HG03521 (cell line): Measurements from ENCODE around the gene ERLIN1.
A peak's percentile ranks its signal among the peaks of the same experiment; 100 is the strongest.

ENCODE experiments used
- ATAC-seq: cut with Tn5 transposase; IDR thresholded peaks from one replicate; pipeline ENCODE4 v1.9.1; 2021; ENCODE audit warnings: mild to moderate bottlenecking, moderate library complexity; ENCODE audit not compliant: unreplicated experiment

Gene ERLIN1

DNA sequence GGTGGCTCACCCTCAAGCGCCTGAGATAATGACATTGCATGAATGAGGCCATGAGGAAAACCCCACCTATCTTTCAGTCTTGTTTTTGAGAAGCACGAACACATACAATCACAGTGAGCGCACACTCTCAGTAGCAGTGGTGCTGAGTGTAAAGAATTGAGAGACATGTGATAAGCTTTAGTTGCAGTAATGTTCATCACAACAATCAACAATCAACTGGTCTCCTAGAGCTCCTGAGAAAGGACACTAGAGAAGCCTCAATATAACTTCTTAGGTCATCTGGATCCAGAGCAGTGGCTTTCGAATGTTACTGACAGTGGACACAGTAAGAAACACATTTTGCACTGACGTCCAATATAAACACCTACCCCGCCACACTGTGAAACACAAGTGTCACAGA is 12.8 kb downstream of the ERLIN1 start:
- no peak for ATAC-seq

DNA sequence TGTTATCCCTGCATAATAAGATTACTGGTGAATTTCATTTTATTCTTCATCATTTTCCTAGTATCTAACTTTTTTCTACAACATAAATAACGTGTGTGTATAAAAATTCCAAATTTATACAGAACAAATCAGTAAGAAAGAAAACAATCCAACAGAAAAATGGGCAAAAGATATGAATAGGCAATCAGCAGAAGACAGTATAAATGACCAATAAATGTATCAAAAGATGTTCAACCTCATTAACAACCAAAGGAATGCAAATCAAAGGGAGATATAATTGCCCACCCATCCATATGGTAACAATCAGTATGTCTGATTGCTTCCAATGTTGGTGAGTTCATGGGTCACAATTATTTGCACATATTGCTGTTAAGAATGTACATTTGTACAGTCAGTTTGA is 13.5 kb downstream of the ERLIN1 start:
- ATAC-seq, result no peak

DNA sequence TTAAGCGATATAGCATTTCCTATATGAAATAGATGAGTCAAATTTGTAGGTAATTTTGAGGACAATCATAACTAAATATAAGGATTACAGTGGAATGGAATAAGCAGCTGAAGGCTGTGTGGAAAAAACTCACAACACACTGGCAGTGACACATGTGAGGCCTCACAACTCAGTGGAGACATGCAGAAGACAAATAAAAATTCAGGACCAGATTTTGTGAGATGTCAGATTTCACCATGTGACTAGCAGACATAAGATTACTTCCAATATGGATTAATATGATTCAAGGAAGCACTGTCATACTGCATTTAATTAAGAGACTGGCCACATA is 17.6 kb downstream of the ERLIN1 start:
- no peak for ATAC-seq

DNA sequence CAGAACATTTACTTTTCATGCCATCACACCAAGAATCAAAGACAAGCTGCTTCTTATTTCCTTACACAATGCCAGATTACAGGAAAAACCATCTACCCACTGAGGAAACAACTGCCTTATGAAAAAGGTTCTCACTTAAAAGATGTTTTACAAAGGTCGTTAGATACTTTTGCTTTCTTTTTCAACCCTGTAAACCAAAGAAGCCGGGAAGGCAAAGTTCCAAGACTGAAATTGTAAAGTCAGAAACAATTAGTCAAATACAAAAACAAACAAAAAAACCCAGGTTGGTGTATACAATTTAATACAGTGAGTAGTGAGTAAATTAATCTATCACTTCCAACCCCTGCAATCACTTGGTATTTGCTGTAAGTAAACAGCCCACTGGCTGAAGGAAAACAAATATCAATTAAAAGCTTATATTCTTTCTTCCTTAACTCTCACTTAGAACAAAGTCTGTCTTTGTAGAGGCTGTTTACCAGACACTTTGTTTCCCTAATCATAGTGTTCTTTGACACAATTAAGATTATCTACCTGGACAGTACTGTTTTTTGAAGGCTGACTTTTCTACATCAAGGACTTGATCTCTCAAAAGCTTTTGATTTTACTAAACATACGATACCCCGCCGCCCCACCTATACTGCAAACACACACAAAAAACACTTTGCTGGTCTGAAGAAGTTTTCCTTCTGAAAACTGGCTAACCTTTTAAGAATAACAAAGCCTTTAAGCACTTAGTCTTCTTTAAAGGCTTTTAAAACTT is 18.1 kb downstream of the ERLIN1 start:
- no peak for ATAC-seq

DNA sequence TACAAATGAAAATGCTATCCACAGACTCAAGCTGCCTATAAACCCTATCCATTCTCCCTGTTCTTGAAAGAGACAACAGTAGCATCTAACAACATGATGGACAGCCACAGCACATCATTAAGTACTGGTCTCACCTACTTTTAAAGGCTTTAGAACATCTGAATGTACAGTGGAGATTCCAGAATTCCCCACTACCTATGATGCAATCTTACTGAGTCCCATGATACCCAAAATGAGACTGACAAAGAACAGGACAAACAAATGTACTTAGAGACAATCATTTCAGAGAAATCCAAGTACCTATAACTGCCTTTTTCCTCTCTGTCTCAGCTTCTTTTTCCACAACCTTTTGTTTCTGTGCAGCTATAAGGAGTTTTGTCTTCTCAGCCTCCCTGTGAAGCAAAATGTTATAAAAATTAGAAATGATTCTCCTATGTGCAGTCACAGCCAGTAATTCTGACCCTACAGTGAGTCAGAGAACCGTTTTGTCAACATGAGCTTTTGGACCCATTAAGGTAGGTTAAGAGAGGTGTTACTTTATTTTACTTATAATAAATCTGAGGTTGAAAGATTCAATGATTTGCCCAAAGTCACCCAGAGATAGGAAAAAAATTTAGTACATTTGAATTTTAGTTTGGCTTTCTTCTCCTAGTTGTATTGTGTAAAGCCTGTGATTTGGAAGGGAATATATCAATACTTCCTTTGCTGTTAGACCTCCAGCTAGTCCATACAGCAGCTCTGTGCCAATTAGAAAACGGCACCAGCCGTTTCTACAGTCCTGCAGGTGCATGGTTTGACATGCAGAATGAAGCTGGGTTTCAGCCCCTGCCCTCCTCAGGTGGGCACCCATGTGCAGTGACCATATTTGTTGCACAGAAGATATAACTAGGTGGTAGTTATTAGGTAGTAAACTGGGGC is 21.9 kb downstream of the ERLIN1 start:
- no peak for ATAC-seq

DNA sequence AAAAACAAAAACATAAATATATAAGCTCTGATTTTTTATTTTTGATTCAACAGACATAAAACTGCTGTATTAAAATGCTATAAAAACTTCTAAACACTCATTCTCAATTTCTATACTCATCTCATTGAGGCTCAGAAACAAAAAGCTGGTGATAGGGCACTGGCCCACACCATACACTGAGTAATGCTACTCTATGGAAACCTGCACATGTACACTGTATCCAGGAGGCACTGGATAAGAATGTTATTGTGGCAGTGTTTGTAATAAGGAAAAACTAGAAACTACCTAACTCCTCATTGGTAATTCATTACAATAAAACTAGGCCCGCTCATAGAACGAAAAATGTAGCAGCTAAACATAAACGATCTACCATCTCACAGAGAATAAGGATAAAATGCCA is 23.1 kb downstream of the ERLIN1 start:
- no peak for ATAC-seq

DNA sequence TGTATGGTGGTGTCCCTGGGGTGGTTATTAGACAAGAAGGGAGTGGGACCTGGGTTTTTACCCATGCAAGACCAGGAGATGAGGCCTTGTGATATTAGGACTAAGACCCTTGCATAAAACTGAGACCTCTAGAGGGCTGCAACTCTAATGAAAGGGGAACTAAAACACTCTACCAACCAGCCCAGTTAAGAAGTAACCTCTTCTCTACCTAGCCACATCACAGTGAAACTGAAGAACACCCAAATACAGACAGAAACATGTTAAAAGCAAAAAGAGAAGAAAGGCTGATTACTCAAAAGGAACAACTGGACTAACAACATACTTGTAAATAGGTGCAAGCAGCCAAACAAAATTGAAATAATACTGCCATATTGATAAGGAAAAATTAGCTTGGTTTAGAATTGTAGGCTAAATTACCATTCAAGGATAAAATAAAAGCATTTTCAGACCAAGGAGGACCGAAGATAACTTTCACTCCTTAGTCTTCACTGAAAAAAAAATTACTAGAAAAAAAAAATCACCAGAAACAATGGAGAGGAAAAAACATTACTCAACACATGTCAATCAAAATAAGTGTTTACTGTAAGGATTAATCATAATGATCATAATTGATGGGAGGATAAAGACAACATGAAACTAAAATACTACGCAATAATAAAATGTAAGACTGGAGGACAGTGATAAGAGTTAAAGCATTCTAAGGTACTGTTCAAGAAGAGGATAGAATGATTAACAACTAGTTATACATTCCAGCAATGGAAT is 27.6 kb downstream of the ERLIN1 start:
- ATAC-seq, result peak; percentile 92

DNA sequence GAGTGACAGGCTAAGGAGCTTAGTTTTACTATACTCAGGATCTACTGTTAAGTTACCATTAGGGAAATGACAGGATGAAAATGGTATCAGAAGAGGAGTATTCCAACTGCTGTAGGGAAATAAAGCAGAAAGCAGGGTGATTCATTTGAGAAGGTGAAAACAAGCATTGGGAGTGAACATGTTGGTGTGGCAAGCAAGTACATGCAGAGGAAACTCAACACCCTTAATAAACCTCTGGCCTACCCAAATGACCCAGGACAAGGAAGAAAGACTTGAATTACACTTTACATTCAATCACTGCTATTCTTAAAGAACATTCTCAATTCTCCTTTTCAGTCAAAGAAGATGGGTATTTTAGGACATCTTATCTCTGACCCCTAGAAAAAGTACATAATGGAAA is 28.7 kb downstream of the ERLIN1 start:
- no peak for ATAC-seq

DNA sequence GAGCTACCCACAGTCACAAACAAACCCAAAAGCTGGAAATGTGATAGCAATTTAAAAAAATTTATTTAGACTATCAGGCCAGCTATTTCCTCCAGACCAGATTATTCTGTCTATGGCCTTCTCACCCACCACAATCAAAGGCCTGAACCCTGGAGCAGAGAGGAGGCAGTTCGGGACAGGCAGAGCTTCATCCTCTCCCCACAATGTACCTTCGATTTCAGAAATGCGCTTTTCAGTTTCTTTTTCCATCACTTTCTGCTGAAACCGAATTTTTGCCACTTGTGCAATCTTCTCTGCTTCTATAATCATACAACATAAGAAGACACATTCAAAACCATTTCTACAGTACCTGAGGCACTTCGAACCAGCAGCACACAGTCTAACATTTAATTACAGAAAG is 29.9 kb downstream of the ERLIN1 start:
- no peak for ATAC-seq

DNA sequence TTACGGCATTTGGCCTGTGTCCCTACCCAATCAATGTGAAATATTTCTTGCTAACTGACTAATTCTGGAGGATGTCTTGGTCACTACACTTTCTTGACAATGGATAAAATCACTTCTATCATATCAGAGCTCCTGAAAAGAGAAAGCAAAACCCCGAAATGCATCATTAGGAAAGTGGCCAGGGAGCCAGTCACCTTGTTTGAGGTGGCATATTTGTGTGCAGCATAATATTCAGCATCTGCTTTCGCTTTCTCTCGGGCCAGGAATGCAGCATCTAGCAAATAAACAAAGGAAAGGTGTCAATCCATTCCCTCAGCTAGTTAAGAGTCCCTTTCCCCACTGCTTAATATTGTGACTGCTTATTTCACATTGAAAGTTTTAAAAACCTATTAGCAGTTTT is 31.2 kb downstream of the ERLIN1 start:
- no peak for ATAC-seq

DNA sequence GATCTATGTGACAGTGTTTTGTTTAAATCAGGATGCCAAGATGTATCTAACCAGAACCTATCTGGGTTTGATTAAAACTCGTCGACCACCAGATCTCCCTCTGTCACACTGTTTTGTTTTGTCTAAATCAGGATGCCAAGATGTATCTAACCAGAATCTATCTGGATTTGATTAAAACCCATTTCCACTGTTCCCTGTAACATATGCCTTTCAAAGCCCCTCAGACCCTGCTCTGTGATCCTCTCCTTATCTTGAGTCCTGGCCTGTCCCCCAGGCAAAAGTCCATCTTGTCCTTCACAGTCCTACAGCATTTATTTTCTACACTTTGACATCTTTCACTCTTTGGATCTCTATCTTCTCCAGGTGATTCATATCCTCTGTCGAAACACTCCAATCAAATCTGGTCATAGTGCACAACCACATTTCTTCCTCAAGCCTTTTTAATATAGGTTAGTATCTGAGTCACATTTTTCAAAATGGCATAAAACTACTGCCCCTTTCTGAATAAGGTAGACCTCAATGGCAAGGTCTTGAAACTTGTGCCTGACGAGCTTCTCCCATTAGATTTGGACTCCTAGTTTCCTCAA is 32.5 kb downstream of the ERLIN1 start:
- no peak for ATAC-seq

DNA sequence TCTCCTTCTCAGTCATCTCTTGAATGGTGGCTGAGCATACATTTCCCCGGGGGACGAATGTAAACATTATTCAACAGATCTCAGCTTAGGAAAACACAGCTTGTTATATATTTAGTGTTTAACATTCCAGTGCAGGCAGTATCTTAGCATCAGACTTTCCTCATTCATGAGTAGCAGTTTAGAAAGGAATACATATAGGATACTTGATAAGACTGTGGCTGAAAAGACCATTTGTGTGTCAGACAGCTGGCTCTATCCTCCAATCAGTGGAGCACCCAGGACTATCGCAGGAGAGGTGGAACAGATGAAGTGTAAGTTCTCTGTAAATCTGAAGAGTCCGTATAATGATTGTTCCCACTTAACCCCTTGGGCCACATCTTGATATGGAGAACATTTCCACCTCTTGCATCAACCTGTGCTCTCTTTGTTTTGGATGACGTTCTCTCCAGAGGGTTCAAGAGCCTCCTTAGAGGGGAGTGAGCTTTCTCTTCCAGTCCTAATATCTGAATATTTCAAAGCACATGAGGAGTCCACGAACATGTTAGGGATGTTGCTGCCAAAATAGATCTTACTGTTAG is 34.0 kb downstream of the ERLIN1 start:
- no peak for ATAC-seq

DNA sequence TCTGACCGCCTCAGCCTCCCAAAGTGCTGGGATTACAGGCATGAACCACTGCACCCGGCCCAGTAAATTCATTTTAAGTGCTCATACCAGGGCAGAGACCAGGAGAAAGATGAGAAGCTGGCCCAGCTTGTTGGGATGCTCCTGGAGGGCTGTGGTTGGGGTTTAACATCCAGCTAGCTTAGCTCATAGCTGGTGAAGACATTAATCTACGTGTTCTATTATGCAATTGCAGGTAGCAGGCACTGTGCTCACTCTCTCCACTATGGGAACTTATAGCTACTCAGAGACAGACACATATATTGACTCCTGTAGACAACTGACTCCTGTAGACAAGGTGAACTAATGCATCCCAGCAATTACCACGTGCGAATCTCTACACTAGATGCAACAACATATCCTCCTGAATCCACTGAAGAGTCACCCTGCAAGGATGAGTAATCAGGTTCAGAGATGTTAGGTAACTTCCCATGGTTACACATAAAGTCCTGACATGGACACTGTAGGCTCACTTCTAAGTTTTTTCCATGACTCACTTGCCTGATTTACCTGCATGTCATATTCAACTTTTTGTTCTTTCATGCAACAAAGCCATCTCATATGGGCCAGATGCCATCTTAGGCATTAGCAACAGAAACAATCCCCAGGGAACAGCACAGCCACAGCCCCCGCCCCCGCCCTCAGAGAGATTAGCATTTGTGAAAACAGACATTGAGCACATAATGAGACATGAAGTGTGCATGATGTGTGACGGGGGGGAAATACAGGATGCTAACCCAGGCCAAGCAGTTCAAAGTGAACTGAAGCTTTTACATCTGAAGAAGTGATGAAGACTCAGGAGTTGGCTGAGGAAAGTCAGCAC is 37.2 kb downstream of the ERLIN1 start:
- peak; percentile 44 for ATAC-seq

DNA sequence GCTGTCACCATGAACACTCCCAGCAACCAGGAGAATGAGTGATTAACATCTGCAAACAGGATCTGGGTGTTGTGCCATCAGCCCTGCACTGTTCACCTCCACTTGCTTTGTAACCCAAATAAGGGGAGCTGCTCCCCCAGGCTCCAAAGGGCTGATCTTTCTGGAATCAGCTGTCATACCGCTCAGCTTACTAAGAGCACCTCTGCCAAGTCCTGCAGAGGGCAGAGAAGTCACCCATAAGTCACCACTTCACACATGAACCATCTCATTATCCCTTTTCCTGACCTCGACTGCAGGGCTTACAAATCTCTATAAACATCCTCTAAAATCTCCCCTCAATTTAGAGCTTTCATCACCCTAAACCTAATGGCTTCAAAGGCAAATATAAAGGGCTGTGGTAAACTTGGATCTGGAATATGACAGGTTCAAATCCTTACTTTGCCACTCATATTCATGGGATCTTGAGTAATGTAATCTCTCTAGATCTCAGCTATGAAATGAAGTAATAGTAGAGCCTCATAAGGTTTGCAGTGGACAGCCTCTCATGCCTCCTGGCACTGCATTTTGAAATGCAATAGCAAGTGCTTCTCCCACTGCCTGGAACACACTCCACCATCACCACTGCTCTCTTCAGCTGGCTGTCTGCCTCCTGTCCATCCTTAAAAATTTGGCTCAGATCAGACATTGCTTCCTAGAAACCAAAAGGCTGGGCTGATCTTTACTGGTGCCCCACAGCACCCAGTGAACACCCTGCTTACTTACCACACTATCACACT is 38.8 kb downstream of the ERLIN1 start:
- ATAC-seq, result no peak

DNA sequence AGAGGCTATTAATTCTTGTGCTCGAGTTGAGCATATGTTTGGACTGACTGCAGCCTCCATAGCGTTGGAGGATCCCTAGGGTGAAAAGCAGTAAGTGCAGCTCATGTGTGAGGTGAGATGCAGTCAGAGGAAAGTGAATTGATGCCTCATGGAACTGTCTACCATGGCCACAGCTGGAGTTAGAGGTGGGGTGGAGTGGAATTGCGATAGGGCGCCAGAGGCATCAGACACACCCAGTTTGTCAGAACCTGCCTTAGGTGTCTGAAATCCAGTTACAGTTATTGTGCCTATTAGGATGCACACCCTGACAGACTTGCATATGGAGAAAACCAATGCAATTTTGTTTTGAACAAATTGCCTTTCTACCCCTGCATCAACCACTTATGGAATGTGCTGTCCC is 39.4 kb downstream of the ERLIN1 start:
- ATAC-seq, result no peak

DNA sequence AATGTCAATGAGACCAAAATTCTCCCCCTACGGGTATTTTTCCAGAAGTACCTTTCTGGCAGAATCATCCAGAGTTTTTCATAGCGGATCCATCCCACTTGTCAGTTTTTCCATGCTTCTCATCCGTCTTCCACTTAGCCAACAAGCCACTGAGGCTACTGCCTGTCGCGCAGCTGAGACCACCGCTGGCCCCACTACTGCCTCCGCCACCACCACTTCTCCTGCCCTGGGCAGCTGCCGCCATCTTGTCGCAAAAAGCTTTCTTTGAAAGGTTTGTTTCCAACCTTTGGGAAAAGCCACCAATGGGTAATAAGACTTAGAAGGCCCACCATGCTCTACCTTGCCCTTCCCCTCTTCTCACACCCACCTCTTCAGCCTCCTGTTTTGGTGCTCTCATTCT is 42.1 kb downstream of the ERLIN1 start:
- no peak for ATAC-seq

DNA sequence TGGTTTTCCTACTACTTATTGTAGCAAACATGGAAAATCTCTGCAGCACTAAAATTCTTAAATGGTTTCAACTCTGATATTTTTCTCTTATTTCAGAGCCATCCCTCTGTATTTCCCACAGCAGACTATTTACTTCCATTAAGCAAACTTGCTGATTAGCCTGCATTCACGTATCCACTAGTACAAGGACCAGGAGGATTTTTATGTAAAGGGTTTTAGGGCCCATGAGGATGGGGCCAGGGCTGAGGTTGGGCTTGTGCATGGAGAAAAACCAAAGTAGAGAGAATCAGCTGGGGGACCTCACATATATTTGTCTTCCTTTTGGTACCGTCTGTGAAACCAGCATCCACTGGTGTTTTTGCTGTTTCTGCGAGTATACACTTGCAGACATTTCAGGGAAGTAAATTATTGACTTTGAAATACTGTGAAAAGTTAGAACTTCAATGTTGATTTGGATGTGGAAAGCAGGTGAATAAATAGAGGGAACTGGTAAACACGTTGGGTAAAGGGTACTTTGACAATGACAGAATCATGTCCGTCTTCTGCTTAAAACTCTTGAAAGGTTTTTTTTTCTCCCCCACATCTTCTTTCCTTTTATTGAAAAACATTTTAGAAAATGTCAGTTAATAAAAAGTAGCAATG is 44.3 kb downstream of the ERLIN1 start:
- ATAC-seq, result no peak

DNA sequence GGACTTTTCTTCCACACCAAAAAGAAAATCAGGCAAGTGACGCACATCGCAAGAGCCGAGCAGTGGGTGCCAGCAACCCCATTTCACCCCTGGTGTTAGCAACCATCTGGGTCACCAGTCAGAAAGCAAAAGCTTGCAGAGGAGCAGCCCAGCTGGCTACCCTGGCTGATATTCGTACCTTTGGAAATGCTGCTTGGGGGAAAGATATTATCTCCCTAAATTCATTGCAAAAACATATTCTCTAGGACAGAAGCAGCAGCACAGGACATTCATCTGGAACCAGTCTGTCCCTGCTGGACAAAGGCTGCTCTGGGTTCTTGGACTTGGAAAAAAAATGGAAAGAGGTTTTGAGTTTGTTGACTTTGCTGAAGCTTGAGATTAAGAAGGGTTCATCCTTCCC is 45.8 kb downstream of the ERLIN1 start:
- ATAC-seq, result no peak
